ENCODE measurements around the gene PPP2R3B.
A peak's percentile ranks its signal among the peaks of the same experiment; 100 is the strongest.
"Not testable (repeated sequence)": the region's sequence is repeated elsewhere in the genome, so short reads cannot be mapped to it uniquely, and the experiment has no call there.

The PPP2R3B gene, protein sequence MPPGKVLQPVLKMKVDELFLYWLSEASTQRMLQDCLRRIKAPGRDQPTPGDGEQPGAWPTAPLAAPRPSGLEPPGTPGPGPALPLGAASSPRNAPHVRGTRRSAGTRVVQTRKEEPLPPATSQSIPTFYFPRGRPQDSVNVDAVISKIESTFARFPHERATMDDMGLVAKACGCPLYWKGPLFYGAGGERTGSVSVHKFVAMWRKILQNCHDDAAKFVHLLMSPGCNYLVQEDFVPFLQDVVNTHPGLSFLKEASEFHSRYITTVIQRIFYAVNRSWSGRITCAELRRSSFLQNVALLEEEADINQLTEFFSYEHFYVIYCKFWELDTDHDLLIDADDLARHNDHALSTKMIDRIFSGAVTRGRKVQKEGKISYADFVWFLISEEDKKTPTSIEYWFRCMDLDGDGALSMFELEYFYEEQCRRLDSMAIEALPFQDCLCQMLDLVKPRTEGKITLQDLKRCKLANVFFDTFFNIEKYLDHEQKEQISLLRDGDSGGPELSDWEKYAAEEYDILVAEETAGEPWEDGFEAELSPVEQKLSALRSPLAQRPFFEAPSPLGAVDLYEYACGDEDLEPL
- total RNA-seq: 8.0 to 22.3 reads per million in 2 experiments

DNA sequence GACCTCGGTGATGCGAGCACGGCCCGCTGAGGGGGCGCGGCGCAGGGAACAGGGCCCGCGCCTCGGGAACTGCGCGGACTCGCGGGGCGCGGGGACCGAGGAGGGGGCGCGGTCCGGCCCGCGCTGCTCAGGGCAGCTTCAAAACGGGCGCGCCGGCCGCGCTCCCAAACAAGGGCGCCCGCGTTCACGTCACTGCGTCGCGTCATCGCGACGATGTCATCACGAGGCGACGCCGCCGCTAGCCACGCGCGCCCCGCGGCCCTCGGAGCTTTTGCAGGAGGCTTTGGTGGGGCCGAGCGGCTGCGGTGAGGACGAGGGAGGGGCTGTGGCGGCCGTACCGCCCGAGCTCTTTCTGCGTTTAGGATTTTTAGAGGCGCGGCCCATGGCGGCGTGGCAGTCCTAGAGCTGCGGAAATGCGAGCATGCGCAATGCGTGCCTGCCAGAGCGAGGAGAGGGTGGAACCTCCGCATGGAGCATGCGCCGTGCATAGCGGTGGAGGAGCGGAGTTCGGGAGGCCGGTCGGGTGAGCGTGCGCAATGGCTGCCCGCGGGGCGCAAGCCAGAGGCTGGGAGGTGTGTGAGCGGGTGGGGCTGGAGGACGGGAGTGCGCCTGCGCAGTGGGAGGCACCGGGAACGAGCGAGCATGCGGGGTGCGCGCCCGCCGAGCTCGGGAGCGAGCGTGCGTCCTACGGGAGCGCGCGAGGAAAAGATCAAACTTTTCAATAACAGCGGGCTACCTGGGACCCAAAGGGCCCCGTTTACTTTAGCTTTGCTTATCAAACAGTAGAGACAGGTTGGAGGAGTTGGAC, at the start of gene PPP2R3B:
TSS of gene PPP2R3B (minus strand) at position 140 of the 808 bp plus-strand sequence. CDS start 216 bp downstream, outside the sequence.
- peak; percentile 98 for DNase-seq (ENCODE audit: low read depth)

DNA sequence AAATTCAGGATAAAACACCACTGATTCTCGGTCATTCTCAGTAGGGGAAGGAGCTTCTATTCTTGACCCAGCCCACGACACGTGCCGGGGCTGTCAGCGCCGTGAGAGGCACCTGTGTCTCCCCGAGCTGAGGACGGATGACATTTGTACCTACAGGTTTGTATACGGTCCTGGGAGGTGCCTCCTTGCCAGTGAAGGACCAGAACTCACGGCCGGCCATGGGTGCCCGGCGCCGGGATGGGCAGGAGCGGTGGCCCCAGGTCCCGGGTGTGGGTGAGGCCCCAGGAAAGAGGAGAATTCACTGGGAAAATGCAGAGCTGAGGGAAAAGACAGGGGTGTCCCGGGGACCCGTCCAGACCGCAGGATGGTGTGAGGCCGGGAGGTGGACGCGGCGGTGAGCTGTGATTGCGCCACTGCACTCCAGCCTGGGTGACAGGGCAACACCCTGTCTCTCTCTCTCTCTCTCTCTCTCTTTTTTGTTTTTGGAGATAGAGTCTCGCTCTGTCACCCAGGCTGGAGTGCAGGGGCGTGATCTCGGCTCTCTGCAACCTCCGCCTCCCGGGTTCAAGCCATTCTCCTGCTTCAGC, 48.9 kb upstream of the PPP2R3B start:
- DNase-seq (ENCODE audit: low read depth): no peak

DNA sequence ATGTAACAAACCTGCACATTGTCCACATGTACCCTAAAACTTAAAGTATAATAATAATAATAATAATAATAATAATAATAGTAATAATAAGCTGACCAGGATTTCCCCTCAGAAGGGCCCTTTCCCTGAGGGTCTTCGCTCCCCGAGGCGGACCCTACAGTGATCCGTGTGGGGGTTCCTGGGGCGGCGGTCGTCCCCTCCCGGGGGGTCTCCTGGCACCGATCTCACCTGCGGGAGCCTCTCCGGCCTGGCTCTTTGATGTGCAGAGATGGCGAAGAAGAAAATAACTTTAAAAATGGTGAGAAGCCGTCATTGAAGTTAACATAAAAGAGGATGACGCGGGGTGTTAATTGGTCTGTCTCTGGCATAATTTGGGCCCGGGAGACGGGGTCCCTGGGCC, 48.2 kb upstream of the PPP2R3B start:
- DNase-seq (ENCODE audit: low read depth): no peak

DNA sequence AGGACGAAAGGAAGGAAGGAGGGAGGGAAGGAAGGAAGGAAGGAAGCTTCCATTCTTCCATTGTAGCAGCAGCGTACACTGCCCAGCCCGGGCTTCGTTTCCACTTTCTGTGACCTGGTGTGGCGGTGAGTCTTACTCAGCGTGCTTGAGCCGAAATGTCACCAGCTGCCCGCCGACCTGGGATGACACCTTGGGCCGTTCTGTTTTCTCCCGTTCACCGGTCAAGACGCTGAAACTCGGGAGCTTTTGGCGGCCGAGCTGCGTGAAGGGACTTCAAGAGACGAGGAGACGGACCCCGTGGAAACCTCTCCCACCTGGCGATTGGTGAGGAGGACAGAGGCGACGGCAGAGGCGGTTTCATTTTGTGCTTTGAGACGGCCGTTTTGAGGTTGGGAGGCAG, 47.1 kb upstream of the PPP2R3B start:
- no peak for DNase-seq (ENCODE audit: low read depth)

DNA sequence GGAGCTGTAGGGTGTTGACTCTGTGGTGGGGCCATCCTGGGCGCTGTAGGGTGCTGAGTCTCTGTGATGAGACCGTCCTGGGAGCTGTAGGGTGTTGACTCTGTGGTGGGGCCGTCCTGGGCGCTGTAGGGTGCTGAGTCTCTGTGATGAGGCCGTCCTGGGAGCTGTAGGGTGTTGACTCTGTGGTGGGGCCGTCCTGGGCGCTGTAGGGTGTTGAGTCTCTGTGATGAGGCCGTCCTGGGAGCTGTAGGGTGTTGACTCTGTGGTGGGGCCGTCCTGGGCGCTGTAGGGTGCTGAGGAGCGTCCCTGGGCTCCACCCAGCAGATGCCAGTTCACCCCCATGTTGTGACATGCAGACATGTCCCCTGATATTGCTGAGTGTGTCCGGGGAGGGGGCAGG, 46.0 kb upstream of the PPP2R3B start:
- DNase-seq (ENCODE audit: low read depth): not testable (repeated sequence)

DNA sequence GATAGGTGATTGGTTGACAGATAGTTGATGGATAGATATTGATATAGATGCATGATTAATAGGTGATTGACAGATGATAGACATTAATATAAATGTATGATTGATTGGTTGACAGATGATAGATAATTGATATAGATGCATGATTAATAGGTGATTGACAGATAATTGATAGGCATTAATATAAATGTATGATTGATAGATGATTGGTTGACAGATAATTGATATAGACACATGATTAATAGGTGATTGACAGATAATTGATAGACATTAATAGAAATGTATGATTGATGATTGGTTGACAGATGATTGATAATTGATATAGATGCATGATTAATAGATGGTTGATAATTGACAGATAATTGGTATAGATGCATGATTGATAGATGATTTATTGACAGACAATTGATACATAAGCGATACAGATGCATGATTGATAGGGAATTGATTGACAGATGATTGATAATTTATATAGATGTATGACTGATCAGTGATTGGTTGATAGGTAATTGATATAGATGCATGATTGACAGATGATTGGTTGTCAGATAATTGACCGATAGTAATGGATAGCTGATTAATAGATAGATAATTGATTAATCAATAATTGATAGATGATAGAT, 44.9 kb upstream of the PPP2R3B start:
- no peak for DNase-seq (ENCODE audit: low read depth)

DNA sequence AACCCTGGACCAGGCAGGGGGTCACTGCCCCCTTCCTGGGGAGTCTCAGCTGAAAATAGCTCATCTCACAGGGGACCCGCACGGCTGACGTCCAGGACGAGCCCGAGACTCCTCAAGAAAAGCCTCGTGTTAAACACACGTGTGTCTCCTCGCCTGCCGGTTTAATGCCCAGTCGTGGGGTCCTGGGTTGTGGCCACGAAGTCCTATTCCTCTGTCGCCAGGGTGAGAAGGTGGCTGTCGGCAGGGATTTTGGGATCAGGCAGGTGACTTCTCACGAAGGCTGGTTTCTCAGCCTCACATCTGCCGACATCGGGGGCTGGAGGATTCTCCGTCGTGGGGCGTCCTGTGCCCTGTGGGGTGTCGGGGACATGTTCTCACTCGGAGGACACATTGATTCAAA, 44.3 kb upstream of the PPP2R3B start:
- DNase-seq (ENCODE audit: low read depth): no peak

DNA sequence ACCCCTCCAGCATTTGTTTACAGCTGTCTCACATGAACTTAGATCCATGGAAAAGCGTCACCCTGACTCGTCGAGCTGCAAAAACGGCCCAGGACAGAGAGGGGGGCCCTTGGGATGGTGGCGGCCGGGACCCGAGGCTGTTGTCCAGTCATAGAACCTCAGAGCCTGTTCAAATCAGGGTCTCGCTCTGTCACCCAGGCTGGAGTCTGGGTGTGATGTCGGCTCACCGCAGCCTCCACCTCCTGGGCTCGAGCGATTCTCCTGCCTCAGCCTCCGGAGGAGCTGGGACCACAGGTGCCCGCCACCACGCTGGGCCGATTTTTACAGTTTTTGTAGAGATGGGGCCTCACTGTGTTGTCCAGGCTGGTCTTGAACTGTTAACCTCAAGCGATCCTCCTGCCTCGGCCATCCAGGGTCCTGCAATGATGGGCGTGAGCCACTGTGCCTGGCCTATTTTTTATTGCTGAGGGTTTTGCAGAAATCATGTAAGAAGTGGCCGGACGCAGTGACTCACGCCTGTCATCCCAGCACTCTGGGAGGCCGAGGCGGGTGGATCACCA, 42.6 kb upstream of the PPP2R3B start:
- no peak for DNase-seq (ENCODE audit: low read depth)

DNA sequence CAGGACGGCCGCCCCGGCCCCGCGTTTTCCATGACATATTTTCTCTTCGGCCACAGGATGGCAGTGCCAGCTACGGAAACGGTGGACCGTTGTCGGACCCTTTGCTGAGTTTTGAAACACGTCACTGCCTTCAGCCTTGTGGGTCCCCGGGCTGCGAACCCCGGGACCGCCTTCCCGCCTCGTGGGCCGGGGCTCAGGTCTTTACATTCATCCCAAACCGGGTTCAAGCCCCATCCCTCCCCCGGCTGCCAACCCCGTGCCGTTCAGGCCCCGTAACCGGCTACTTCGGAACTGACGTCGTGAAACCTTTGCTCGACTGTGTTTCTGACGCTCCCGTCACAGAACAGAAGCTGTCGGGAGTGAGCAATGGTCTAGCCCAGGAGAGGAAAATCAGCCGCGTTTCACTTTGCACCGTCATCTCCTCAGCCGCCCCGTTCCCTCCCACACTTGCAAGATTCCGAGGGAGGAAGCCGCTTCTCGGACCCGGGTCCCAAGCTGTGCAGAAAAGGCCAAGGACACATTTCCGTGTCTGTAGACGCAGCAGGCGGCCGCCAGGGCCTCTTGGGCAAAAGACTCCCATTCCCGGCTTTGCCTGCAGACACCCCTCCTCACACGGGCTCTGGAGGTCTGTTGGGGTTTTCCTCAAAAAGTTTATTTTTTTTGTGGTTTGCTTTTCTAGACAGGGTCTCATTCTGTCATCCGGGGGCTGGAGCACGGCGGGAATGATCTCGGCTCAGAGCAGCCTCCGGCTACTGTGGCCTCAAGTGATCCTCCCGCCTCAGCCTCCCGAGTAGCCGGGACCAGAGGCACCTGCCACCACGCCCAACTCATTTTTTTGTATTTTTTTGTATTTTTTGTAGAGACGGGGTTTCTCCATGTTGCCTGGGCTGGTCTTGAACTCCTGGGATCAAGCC, 41.4 kb upstream of the PPP2R3B start:
- no peak for DNase-seq (ENCODE audit: low read depth)

DNA sequence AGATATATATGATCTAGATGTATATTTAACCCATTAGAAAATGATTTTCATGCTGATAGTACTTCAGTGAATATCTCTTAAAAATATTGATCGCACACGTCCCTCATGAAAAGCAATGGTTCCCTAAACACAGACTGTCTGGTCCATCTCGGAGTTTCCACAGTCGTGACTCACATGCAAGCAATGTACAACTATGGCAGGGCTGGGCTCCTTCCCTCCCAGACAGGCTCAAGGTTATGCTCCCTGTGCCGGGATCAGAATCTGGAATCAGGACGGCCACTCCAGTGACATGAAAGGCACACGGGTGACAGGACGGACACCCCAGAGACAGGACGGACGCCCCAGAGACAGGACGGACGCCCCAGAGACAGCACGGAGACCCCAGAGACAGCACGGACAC, 40.2 kb upstream of the PPP2R3B start:
- DNase-seq (ENCODE audit: low read depth): no peak

DNA sequence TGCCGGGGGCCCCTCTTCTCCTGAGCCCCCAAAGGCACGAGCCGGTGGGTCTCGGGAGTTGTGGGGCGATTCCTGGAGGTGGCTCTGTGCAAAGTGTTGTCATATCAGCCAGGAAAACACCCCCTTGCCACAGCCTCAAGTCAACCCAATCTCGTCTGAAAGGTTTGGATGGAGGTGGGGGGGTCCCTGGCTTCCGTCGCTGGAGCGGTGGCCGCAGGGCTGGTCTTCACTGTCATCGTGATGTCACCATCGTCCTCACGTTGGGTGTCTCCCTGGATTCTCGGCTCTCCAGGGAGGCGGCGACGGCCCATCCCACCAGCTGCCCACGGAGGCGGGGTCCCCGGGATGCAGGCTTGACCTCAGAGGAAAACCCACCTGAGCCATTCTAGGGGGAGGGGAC, 38.3 kb upstream of the PPP2R3B start:
- no peak for DNase-seq (ENCODE audit: low read depth)

DNA sequence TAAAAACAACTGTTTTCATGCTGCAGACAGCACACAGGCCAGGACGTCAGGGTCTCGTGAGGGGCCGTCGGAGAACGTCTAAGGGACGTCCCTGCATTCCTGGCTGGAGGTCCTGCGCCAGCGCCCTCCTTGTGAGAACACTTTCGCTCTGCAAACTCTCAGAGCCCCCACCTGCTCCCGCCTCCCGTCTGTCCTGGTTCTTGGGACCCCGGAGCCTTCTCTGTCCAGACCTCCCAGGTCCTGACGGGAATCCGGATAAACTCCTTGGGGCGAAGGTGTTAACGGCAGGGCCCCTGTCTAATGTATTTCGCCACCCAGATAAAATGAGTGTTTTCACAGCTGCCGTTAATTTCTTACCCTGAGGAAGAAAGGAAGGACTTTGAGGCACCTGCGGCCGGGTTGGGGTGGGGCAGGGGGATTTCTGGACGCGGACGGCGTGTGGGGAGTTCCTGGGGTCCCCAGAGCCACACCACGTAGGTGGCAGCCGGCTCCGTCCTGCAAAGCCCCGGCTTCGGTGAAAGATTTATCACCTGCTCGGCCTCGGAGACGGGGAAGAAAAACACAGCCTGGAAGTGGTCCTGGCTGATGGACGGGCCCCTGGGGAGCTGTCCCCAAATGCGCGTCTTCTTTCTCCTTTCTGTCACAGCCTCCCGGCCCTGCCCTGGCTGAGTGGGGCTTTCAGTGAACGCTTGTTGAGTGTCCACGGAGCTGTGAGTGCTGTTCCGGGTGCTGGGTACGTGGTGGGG, 35.1 kb upstream of the PPP2R3B start:
- DNase-seq (ENCODE audit: low read depth): no peak

DNA sequence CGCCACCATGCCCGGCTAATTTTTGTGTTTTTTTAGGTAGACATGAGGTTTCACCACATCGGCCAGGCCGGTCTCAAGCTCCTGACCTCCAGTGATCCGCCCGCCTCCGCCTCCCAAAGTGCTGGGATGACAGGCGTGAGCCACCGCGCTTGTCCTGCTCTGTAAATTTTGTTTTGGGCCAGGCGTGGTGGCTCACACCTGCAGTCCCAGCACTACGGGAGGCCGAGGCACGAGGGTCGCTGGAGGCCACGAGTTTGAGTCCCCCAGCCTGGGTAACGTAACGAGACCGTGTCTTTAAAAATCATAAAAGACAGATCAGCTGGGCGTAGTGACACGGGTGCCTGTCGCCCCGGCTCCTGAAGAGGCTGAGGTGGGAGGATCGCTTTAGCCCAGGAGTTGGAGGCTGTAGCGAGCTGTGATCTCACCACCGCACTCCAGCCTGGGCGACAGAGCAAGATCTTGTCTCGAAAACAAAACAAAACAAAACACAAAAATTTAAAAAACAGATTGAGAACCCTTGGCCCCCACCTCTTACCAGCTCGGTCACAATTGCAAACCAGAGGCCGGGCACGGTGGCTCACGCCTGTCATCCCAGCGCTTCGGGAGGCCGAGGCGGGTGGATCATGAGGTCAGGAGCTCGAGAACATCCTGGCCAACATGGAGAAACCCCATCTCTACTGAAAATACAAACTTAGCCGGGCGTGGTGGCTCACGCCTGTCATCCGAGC, 34.0 kb upstream of the PPP2R3B start:
- DNase-seq (ENCODE audit: low read depth): no peak

DNA sequence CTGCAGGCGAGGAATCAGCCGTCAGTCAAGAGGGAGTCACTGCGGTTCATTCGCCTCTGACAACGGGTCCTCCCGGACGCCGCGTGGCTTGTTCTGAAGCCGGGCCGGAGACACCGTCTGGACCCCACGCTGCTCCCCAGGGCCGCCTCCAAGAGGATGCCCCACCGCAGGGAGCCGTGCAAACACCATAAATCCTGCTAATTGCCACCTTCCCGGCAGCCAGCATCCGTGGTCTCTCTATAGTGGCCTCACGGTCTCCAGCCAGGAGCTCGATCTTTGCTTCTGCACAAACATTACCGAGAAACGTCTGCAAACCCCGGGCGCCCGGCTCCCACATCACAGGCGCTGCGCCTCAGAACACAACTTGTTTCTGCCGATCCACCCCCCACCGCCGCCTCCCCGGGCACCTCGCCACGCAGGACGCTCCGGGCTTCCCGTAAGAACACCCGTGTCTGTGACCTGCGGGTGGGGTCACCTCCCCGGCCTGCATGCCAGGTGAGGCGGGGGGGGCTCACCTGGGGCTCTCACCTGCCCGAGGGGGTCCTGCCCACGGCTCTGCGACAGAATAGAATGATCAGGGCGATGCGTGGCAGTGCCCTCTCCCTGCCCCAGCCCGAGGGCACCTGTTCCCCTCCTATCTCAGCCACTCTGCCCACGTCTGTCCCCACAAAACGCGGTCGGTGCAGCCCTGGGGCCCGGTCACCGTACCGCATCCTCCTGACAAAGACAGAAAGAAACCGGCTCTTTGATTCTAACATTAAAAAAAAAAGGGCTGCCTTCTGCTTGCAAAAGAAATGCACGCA, 32.4 kb upstream of the PPP2R3B start:
- DNase-seq (ENCODE audit: low read depth): no peak

DNA sequence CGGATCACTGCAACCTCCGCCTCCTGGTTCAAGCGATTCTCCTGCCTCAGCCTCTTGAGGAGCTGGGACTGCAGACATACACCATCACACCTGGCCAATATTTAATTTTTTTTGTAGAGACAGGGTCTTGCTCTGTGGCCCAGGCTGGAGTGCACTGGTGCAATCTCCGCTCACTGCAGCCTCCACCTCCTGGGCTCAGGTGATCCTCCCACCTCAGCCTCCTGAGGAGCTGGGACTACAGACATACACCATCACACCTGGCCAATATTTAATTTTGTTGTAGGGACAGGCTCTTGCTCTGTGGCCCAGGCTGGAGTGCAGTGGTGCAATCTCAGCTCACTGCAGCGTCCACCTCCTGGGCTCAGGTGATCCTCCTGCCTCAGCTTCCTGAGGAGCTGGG, 28.8 kb upstream of the PPP2R3B start:
- not testable (repeated sequence) for DNase-seq (ENCODE audit: low read depth)

DNA sequence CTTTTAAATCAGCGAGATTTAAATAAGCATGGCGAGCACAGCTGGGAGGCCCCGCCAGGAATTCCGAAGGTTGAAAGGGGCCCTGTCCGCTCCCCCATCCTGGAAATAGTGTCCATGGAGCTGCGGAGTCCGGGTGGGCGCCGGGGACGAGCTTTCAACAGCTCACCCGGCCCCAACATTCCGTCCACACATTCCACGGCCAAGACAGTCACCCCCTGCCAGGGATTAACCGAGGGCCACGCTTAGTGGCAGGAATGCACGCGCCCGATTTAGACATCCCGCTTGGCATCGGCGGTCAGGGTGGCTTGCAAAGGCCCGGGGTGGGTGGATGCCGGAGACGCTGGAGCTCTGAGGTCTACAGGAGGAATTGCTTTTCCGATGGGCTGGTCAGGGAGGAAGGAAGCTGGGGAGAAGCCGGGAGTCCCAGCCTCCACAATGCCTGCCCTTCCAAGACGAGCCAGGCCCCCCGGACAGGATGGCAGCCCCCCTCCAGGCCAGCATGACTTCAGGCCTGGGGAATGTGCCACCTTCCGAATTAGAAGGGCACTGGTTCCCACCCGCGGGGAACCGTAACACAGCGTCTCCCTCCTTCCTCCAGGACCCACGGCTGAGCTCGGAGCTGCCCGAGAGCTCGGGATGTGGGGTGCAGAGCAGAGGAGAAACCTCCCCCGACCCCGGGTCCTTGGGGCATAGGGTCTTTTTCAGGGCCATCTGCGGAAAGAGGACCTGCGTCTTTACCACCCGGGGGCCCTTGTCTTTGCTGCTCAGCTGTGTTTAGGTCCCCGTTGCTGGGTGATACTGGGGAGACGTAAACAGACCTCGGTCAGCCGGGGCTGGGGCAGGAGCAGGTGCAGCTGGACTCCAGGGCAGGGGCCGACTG, 26.9 kb upstream of the PPP2R3B start:
- no peak for DNase-seq (ENCODE audit: low read depth)

DNA sequence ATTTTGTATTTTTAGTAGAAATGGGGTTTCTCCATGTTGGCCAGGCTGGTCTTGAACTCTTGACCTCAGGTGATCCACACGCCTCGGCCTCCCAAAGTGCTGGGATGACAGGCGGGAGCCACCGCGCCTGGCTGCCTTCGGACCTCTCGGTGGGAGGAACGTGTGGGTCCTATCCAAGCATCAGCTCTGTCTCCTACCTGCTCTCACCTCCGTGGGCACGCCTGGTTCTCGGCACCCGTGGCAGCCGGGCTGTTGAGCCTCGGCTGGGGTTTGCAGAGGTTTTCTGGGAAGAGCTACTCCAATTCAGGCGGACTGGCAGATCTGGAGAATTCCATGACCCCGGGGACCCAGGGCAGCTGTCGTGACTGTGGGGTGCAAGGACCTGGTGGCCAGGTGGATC, 23.6 kb upstream of the PPP2R3B start:
- DNase-seq (ENCODE audit: low read depth): no peak

All from T follicular helper cell (primary cell).